Retinal pigment epithelial cell (primary cell): ENCODE data around the gene KIAA0753.

Experiments used
- DNase-seq: peaks from one replicate; pipeline ENCODE4 v3.0.0-alpha.2; 2010; ENCODE audit warnings: low read depth
- H3K4me3 ChIP-seq: 2 replicates; pipeline ENCODE4 v1.5.1; 2011; ENCODE audit warnings: mild to moderate bottlenecking, low read length, control low read depth, moderate library complexity
- CTCF ChIP-seq: conservative IDR thresholded peaks from 2 replicates; pipeline ENCODE4 v1.5.1; 2011; ENCODE audit warnings: low read depth, low read length, control low read depth, inconsistent platforms

KIAA0753 gene

GRCh38 chr17:6588165-6588564, 52.3 kb downstream of the KIAA0753 start:
- no peak overlapping the region for H3K4me3 ChIP-seq
- DNase-seq = no peak
- no peak for TF ChIP-seq CTCF

GRCh38 chr17:6587310-6587709, 53.2 kb downstream of the KIAA0753 start:
- H3K4me3 ChIP-seq = no peak overlapping the region
- TF ChIP-seq CTCF = no peak
- DNase-seq = no peak

- DNase-seq = no peak
- H3K4me3 ChIP-seq = no peak overlapping the region
- TF ChIP-seq CTCF = no peak
Measured at GRCh38 chr17:6583411-6583810, 57.1 kb downstream of the KIAA0753 start.

GRCh38 chr17:6580625-6581024, 59.9 kb downstream of the KIAA0753 start:
- no peak for TF ChIP-seq CTCF
- no peak for DNase-seq
- no peak overlapping the region for H3K4me3 ChIP-seq

- no peak overlapping the region for H3K4me3 ChIP-seq
- no peak for TF ChIP-seq CTCF
- DNase-seq = no peak
Measured at GRCh38 chr17:6578491-6578890, 62.0 kb downstream of the KIAA0753 start.

GRCh38 chr17:6577686-6578263, 62.7 kb downstream of the KIAA0753 start:
- no peak for DNase-seq
- TF ChIP-seq CTCF = no peak
- no peak overlapping the region for H3K4me3 ChIP-seq

- no peak overlapping the region for H3K4me3 ChIP-seq
- no peak for TF ChIP-seq CTCF
- no peak for DNase-seq
Measured at GRCh38 chr17:6576038-6576785, 64.3 kb downstream of the KIAA0753 start.
